Astrocyte of the spinal cord (primary cell): ENCODE measurements around the gene DPM2.

ENCODE experiments used
- DNase-seq: peaks from one replicate; pipeline ENCODE4 v3.0.0; 2011; ENCODE audit warnings: low read depth, low spot score
- H3K4me3 ChIP-seq: 2 replicates; pipeline ENCODE4 v1.5.1; 2011; ENCODE audit warnings: low read depth, mild to moderate bottlenecking, low read length, moderate library complexity
- in situ Hi-C: cut with HindIII; loops from 2 replicates; pipeline ENCODE4 v1.10.0; 2017; ENCODE audit warnings: low sequenced_read_pairs
- TF ChIP-seq, protein P1 (sequence below): IDR thresholded peaks from 2 replicates; pipeline ENCODE4 v1.5.1; 2012; ENCODE audit warnings: low read depth, mild to moderate bottlenecking, low read length, inconsistent platforms

The DPM2 gene

DNA sequence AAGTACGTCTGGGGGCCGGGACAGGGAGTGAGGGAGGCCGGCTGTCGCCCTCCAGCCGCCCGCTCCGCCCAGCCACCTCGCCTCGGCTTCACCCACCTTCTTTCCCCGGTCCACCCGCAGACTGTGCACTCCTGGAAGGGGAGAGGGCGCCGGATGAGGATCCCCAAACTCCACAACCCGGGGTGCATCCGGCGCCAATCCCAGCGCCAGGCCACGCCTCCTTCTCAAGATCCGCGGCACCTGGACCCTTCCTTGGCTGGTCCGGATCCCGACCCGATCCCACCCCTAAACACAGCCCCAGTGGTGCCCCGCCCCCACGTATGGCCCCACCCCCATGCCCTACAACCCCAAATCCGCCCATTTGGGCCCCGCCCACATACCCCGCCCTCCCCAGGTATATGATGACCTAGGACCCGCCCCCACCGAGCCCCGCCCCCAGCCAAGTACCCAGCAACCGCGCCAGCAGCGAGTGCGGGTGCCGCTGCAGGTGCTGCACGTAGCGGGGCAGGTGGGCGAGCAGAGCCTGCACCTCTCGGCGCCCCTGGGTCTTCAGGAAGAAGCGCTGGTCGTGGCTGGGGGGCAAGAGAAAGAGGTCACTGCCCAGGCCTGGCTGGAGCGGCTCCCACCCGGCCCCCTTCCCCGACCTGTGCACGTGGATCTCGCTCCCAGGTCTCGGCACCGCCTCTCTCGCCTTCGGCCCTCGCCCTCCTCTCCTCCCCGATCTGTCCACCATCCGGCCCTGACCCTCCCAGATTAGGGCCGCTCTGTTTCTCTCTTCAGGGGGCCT lies 10.3 kb downstream of the DPM2 start:
- no peak for DNase-seq
- TF ChIP-seq, protein P1, sequence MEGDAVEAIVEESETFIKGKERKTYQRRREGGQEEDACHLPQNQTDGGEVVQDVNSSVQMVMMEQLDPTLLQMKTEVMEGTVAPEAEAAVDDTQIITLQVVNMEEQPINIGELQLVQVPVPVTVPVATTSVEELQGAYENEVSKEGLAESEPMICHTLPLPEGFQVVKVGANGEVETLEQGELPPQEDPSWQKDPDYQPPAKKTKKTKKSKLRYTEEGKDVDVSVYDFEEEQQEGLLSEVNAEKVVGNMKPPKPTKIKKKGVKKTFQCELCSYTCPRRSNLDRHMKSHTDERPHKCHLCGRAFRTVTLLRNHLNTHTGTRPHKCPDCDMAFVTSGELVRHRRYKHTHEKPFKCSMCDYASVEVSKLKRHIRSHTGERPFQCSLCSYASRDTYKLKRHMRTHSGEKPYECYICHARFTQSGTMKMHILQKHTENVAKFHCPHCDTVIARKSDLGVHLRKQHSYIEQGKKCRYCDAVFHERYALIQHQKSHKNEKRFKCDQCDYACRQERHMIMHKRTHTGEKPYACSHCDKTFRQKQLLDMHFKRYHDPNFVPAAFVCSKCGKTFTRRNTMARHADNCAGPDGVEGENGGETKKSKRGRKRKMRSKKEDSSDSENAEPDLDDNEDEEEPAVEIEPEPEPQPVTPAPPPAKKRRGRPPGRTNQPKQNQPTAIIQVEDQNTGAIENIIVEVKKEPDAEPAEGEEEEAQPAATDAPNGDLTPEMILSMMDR, result no peak
- in situ Hi-C loops, result no loop called here
- peak overlapping the region; percentile 27 for H3K4me3 ChIP-seq

DNA sequence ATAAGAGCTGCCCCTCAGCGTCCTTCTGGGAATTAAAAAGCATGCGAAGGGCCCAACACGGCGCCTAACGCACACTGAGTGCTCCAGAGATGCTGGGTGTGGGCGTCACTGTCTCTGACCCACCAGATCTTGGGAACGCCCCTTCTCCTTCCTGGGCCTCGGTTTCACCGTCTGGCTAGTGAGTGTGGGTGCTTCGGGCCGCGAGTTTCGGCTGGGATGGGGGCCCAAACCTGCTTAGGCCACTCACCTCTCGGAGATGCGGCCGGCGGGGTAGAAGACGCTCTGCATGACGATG lies 10.8 kb downstream of the DPM2 start:
- no peak for DNase-seq
- TF ChIP-seq, protein P1, result no peak
- in situ Hi-C loops, result no loop called here
- peak overlapping the region; percentile 27 for H3K4me3 ChIP-seq

DNA sequence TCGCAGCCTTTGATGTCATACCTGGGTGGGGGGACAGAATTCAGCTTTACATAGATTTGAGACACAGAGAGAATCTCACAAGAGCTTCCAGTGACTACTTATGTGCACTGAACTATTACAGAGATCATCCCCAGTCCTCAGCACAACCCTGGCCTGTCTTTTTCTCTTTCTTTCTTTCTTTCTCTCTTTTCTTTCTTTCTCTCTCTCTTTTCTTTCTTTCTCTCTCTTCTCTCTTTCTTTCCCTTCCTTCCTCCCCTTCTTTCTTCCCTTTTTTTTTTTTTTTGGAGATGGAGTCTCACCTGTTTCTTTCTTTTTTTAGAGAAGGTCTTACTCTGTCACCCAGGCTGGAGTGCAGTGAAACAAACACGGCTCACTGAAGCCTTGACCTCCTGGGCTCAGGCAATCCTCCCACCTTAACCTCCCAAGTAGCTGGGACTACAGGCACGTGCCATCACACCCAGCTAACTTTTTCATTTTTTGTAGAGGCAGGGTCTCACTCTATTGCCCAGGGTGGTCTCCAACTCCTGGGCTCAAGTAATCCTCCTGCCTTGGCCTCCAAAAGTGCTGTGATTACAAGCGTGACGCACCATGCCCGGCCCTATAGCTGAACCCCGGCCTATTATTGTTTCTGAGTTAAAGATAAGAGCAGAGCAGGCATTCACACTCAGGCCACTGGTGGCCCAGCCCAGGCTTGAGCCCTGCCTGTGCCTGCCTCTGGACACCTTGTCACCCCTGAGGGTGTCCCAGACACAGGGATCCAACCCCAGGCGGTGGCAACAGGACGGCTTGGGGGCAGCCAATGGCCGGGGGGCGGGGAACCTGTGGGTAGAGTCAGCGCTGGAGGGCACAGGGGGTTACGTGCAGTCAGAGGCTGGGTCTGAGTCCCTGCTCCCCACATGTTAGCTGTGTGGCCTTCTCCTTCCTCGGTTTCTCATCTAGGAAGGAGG lies 11.4 kb downstream of the DPM2 start:
- in situ Hi-C loops, result no loop called here
- H3K4me3 ChIP-seq, result no peak overlapping the region
- DNase-seq, result no peak
- TF ChIP-seq, protein P1, result no peak

DNA sequence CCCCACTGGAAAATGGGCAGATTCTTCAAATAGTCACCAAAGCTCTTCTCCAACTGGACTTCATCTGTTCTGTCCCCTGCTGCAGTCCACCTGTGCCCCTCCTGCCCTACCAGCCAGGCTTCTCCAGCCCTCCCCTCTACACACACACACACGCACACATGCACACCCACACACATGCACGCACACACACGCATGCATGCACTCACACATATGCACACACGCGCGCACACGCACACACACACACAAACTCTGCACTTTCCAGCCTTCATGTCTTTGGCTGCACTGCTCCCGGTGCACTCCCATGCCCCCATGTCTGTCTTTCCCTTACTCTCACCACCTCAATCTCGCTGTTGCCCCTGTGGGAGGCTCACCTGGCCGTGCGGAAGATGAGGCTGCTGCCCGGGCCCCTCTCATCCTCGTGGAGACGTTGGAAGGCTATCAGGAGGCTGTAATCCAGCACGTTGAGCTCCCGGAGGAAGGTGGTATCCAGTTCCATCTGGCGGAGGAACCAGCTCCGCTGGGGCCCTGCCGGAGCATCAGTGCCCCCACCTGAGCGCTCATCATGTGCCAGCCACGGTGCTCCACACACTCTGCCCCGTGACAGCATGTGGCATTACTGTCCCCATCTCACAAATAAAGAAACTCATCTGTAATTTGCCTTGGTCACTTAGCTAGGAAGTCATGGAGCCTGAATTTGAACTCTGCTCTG lies 12.8 kb downstream of the DPM2 start:
- no peak for DNase-seq
- H3K4me3 ChIP-seq, result no peak overlapping the region
- TF ChIP-seq, protein P1, result no peak
- in situ Hi-C loops, result no loop called here

DNA sequence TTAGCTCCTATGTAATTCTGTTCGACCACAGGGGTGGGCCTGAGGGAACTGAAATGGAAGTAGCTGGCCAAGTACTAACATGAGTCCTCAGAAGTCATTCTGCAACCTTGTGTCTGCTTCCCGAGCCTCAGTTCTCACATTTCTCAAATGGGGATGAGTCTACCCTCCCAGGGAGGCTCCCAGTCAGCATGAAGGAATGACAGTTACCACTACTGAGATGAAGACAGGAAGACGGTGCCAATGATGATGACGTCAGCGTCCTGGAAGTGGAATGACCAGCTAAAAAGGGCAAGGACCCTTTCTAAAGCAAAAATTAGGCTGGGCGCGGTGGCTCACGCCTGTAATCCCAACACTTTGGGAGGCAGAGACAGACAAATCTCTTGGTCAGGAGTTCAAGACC lies 13.9 kb downstream of the DPM2 start:
- in situ Hi-C loops, result no loop called here
- TF ChIP-seq, protein P1, result no peak
- DNase-seq, result peak; percentile 95
- H3K4me3 ChIP-seq, result no peak overlapping the region

DNA sequence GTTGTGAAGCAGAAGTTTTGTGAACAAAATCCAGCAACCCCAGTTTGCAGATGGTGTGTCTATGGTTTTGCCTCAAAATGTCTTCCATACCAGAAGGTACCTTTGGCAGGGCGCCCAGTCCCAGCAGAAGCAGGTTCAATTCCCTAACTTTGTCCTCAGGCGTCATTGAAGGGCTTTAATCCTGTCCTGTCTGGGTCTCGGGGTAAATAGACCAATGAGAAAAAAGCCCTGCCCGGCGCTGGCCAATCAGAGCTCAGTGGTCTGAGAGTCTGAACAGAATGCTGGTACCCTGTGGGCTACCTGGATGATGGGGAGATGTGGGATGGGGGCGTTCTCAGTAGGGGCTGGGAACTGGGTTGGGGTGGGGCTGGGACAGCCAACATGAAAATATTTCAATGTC lies 14.6 kb downstream of the DPM2 start:
- DNase-seq, result no peak
- TF ChIP-seq, protein P1, result no peak
- no peak overlapping the region for H3K4me3 ChIP-seq
- in situ Hi-C loops, result no loop called here
